Mucosa of rectum (tissue), 2 donors: ENCODE data around the gene PLOD2.
"Not testable (repeated sequence)": the region's sequence is repeated elsewhere in the genome, so short reads cannot be mapped to it uniquely, and the experiment has no call there.

Experiments used
- H3K27ac ChIP-seq, 2 donors: one replicate each; pipeline ENCODE4 v1.7.0; 2013; ENCODE audit warnings: inconsistent platforms in 2 of 2, low read depth in 2 of 2, low read length in 2 of 2
- H3K27me3 ChIP-seq, 2 donors: one replicate each; pipeline ENCODE4 v1.7.0; 2013; ENCODE audit warnings: low read length in 2 of 2; ENCODE audit not compliant: control insufficient read depth in 2 of 2, insufficient read depth in 2 of 2
- H3K36me3 ChIP-seq, 2 donors: one replicate each; pipeline ENCODE4 v1.7.0; 2013; ENCODE audit warnings: low read length in 2 of 2; ENCODE audit not compliant: control insufficient read depth in 2 of 2, insufficient read depth in 2 of 2
- H3K4me1 ChIP-seq, 2 donors: one replicate each; pipeline ENCODE4 v1.7.0; 2013; ENCODE audit warnings: low read length in 2 of 2, mild to moderate bottlenecking in 1 of 2; ENCODE audit not compliant: control insufficient read depth in 2 of 2, insufficient read depth in 2 of 2
- H3K4me3 ChIP-seq, 2 donors: one replicate each; pipeline ENCODE4 v1.7.0; 2013; ENCODE audit warnings: low read length in 2 of 2
- H3K9ac ChIP-seq, 2 donors: one replicate each; pipeline ENCODE4 v1.7.0; 2013; ENCODE audit warnings: low read length in 2 of 2, low read depth in 1 of 2, mild to moderate bottlenecking in 1 of 2
- H3K9me3 ChIP-seq, 2 donors: one replicate each; pipeline ENCODE4 v1.7.0; 2013; ENCODE audit warnings: low read length in 2 of 2; ENCODE audit not compliant: control insufficient read depth in 2 of 2
- donor health status: healthy.
- donor health status: Normal muscosa, but diverticular disease.

The PLOD2 gene

GRCh38 chr3:146128939-146129338 lies 32.0 kb downstream of the PLOD2 start:
- H3K27me3 ChIP-seq: no peaks in the 10 kb centered on the region
- no peak overlapping the region for H3K27ac ChIP-seq
- H3K4me1 ChIP-seq: no peaks in the 10 kb centered on the region
- no peaks in the 10 kb centered on the region for H3K36me3 ChIP-seq
- no peak overlapping the region for H3K4me3 ChIP-seq
- no peaks in the 10 kb centered on the region for H3K9me3 ChIP-seq
- H3K9ac ChIP-seq: no peak overlapping the region

DNA sequence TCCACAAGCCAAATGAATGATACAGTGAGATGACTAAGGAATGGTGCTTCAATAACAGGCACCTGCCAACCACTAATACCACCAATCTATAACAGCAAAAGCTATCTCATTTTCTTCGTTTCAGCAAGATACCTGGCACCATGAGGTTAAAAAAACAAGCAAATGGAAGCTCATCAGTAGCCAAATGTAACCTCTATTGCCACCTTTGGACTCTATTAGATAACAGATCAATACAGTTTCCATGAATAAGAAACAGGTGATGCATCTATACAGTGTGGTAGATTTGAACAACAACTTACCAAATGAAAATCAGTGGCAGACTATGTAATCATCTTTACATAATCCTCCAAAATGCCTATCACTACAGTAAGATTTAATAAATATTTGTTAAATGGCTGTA lies 32.8 kb downstream of the PLOD2 start:
- H3K4me3 ChIP-seq: no peak overlapping the region
- H3K4me1 ChIP-seq: no peaks in the 10 kb centered on the region
- H3K27ac ChIP-seq: no peak overlapping the region
- H3K9me3 ChIP-seq: no peaks in the 10 kb centered on the region
- no peaks in the 10 kb centered on the region for H3K36me3 ChIP-seq
- no peak overlapping the region for H3K9ac ChIP-seq
- no peaks in the 10 kb centered on the region for H3K27me3 ChIP-seq

GRCh38 chr3:146125951-146126350 lies 35.0 kb downstream of the PLOD2 start:
- Histone ChIP-seq H3K4me3 (no peak overlapping the region), H3K9me3 (no peaks in the 10 kb centered on the region), H3K36me3 (peaks cover 4 to 6% of the 10 kb centered on the region in 2 donors), H3K27ac (no peak overlapping the region), H3K4me1 (no peaks in the 10 kb centered on the region), H3K9ac (no peak overlapping the region), H3K27me3 (no peaks in the 10 kb centered on the region)

DNA sequence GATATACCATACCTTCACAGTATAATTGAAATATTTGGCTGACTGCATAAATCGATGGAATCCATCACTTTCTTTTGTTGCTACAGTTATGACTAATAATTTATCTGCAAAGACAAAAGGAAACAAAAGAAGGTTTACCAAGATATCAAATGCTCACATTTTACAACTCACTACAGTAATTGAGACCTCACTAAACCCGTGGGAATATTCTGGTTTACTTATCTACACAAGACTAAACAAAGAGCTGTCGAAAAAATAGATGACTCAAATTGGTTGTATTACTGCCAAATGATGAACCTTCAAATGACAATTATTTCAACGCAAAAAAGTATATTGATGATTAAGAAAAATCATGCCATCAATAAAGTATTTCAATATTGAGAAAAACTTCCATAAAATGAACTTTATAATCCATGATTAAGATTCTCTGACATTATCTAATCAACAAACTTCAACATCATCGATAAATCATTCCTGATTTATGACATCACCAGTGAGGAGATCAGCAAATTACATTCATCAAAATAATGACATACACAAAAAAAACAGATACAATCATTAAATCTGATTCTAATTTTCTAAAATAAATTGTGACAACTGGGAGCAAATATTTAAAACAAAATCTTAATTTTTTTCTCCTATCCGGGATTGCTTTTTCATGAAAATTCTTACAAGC lies 36.7 kb downstream of the PLOD2 start:
- Histone ChIP-seq H3K4me3 (no peak overlapping the region), H3K27ac (no peak overlapping the region)

DNA sequence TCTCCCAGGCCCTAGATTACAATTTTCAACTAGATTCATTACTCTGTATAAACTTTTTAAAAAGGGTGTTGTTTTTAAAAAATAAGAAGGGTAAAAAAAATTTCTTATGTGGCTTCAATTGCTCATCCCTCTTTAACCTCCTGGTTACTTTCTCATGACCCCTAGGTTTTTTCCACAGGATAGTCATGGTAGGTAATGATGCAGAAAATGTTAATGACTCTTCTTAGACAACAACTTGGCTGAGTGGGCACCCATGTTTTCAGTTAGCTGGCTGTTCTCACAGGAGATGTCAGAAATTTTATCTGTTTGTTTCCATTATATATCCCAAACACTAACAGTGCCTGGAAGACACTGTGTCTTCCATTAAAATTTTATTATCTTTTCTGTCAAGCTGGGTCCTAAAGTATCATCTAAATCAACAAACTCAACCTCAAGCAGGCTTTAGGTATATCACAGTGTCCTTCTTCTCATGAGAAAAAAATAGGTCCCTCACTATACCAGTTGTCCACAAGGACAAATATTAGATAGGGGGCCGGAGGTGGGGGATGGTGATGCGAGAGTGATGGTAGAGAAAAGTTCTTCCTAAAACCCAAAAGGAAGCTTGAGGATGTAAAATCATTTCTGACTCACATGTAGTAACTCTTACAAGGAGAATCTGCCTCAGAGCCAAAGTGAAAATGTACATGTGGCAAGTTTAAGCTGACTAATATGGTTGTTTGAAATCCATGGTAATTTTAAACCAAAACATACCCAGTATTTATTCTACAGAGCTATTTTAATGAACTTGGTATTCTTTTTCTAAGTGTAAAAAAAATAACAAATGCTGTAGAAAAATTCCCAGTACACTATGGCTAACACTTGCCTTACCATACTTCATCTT lies 43.3 kb downstream of the PLOD2 start:
- no peak overlapping the region for H3K9ac ChIP-seq
- no peak overlapping the region for H3K4me3 ChIP-seq
- no peaks in the 10 kb centered on the region for H3K4me1 ChIP-seq
- peaks cover 5 to 7% of the 10 kb centered on the region in 2 donors for H3K36me3 ChIP-seq
- H3K9me3 ChIP-seq: no peaks in the 10 kb centered on the region
- no peaks in the 10 kb centered on the region for H3K27me3 ChIP-seq
- H3K27ac ChIP-seq: no peak overlapping the region

More for the DNA sequence above, 36.7 kb downstream of the PLOD2 start:
- H3K9me3 ChIP-seq: no peaks in the 10 kb centered on the region
- peaks cover 4 to 6% of the 10 kb centered on the region in 2 donors for H3K36me3 ChIP-seq
- no peaks in the 10 kb centered on the region for H3K27me3 ChIP-seq
- no peak overlapping the region for H3K9ac ChIP-seq
- H3K4me1 ChIP-seq: no peaks in the 10 kb centered on the region

DNA sequence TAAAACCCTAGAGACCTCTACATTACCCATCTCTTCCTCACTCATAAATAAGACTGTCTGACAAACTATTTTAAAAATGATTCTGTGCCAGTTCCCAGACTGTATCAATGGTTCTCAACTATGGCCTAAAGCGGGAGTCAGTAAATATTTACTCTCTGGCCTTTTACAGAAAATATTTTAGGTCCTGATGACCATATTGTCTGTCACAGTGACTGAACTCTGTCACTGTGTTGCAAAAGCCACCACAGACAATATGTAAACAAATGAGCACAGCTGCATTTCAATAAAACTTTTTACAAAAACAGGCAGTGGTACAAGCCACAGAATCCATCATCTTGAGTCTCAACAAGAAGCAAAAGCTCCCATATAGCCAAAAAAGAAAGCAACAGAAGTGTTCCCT lies 45.4 kb downstream of the PLOD2 start:
- no peaks in the 10 kb centered on the region for H3K27me3 ChIP-seq
- no peaks in the 10 kb centered on the region for H3K9me3 ChIP-seq
- peaks cover 0 to 3% of the 10 kb centered on the region in 2 donors for H3K36me3 ChIP-seq
- no peaks in the 10 kb centered on the region for H3K4me1 ChIP-seq
- H3K4me3 ChIP-seq: no peak overlapping the region
- H3K9ac ChIP-seq: no peak overlapping the region
- no peak overlapping the region for H3K27ac ChIP-seq

DNA sequence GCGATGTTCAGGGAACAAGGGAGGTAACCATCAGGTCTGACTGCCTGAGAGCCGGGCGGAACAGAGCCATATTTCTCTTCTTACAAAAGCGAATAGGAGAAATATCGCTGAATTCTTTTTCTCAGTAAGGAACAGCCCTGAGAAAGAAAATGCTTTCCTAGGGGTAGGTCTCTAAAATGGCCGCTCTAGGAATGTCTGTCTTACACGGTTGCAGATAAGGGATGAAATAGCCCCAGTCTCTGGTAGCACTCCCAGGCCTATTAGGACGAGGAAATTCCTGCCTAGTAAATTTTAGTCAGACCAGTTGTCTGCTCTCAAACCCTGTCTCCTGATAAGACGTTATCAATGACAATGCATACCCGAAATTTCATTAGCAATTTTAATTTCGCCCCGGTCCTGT lies 47.2 kb downstream of the PLOD2 start:
- not testable (repeated sequence) for H3K36me3 ChIP-seq, H3K4me3 ChIP-seq, H3K9ac ChIP-seq, H3K27me3 ChIP-seq, H3K27ac ChIP-seq, H3K9me3 ChIP-seq, H3K4me1 ChIP-seq

DNA sequence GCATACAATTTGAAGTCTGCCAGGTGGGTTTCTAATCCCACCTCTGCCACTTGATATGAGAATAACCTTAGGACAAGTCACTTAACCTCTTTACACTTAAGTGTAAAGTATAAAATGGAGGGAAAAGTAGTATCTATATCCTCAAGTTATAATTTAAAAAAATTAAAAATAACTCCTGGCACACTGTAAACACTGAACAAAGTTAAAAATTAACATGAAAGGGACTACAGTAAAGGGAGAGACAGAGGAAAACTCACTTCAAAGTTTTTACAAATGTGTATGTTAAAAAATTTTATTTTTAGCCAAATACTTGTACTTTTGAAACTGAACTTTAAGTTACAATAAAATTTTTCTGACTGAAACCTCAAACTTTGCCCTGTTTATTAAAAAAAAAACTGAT lies 49.6 kb downstream of the PLOD2 start:
- Histone ChIP-seq H3K27me3 (no peaks in the 10 kb centered on the region), H3K4me1 (no peaks in the 10 kb centered on the region), H3K4me3 (no peak overlapping the region), H3K9ac (no peak overlapping the region), H3K9me3 (no peaks in the 10 kb centered on the region), H3K27ac (no peak overlapping the region), H3K36me3 (peaks cover 0 to under 1% of the 10 kb centered on the region in 2 donors)

- no peak overlapping the region for H3K9ac ChIP-seq
- H3K27ac ChIP-seq: no peak overlapping the region
- no peaks in the 10 kb centered on the region for H3K27me3 ChIP-seq
- no peaks in the 10 kb centered on the region for H3K4me1 ChIP-seq
- H3K36me3 ChIP-seq: no peaks in the 10 kb centered on the region
- H3K4me3 ChIP-seq: no peak overlapping the region
- H3K9me3 ChIP-seq: no peaks in the 10 kb centered on the region
Observed at GRCh38 chr3:146110161-146110560, 50.8 kb downstream of the PLOD2 start.

DNA sequence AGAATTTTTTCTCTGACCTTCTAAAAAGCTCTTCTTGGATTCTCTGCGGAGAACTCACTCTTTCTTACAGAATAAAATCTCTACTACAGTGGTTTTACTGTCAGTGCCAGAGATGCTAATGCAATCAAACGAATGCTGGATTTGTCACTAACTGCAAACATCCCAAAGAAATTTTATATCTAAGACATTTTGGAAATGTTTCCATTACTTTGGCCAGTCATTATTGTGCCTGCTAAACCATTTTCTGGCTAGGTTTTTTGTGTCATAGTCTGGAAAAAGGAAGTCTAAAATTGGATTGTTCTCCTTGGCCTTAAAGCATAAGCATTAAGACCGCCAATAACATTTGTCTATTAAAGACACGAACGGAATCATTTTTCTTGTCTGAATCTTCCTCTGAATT lies 54.0 kb downstream of the PLOD2 start:
- Histone ChIP-seq H3K36me3 (peaks cover 0 to 5% of the 10 kb centered on the region in 2 donors), H3K4me3 (no peak overlapping the region), H3K9ac (no peak overlapping the region), H3K9me3 (no peaks in the 10 kb centered on the region), H3K27ac (no peak overlapping the region), H3K27me3 (no peaks in the 10 kb centered on the region), H3K4me1 (no peaks in the 10 kb centered on the region)
